Measurements from ENCODE around the gene ZNF830. TPM values are rescaled to one million over a fixed set of nuclear protein-coding genes. Genes with fewer than 3 reads are reported as not detected.

The ZNF830 gene
- polyA plus RNA-seq, 1 of the 3 experiments (the other 2 are of a cell fraction): 8.8 TPM

- Histone ChIP-seq H3K27me3 (ENCODE audit: insufficient read depth) (no peaks in the 10 kb centered on the region), H3F3A (replicated peaks; ENCODE audit: insufficient read depth) (peaks cover 7% of the 10 kb centered on the region), H2AFZ (ENCODE audit: low read depth) (peak within 1 kb of the TSS; percentile 82), H3K4me1 (ENCODE audit: control insufficient read depth in 1 of 2, insufficient read depth in 2 of 2, low read depth in 1 of 2, low read length in 1 of 2) (peaks cover 0 to 15% of the 10 kb centered on the region in 2 experiments; a peak in 2 of 4 replicates), H3K9me2 (no peaks in the 10 kb centered on the region), H3K27ac (ENCODE audit: low read depth in 2 of 2, low read length in 1 of 2) (peak within 1 kb of the TSS; percentile 91 to 94), H3K4me3 (ENCODE audit: low read depth in 2 of 2, low read length in 1 of 2) (peak within 1 kb of the TSS; percentile 71 to 80), H3K36me3 (replicated peaks in 1 of 2; ENCODE audit: control insufficient read depth in 1 of 2, insufficient read depth in 2 of 2, low read length in 1 of 2) (peaks cover 11 to 12% of the 10 kb centered on the region in 2 experiments), H4K20me1 (ENCODE audit: insufficient read depth) (no peaks in the 10 kb centered on the region), H3K9ac (peak within 1 kb of the TSS; percentile 91), H3K79me2 (ENCODE audit: insufficient read depth) (peaks cover 37% of the 10 kb centered on the region; the same call in 1 of the 2 replicates), H3K9me3 (no peaks in the 10 kb centered on the region), H3K4me2 (peak within 1 kb of the TSS; percentile 78)
- WGBS (ENCODE audit: low lambda C conversion rate): 2% methylated on average over 9 of the region's 39 CpGs
- peak; percentile 96 for DNase-seq
- POLR2A ChIA-PET: interaction anchor here (2.0 kb wide), 1 partner anchor 19 kb away, joined by 12 read pairs; the partner anchor contains the start of genes CCT6B and ZNF830
- TF ChIP-seq MXI1 (IDR thresholded peaks at IDR 0.05; ENCODE audit: low read depth, low read length) (peak; percentile 100), USF1 (IDR thresholded peaks at IDR 0.05; ENCODE audit: borderline replicate concordance, low read depth) (peak; percentile 90), MAX (IDR thresholded peaks at IDR 0.05; ENCODE audit: low read depth) (peak; percentile 100), TEAD4 (IDR thresholded peaks at IDR 0.05; ENCODE audit: borderline replicate concordance, insufficient read depth) (no peak), SIN3A (IDR thresholded peaks at IDR 0.05; ENCODE audit: borderline replicate concordance, low read depth, low read length) (peak; percentile 91; the same call in 1 of the 2 replicates), POLR2AphosphoS5 (IDR thresholded peaks at IDR 0.05; ENCODE audit: low read depth, low read length) (peak; percentile 49), TAF1 (IDR thresholded peaks at IDR 0.05; ENCODE audit: borderline replicate concordance, low read depth, low read length) (peak; percentile 56; the same call in 1 of the 2 replicates), NRF1 (IDR thresholded peaks at IDR 0.05; ENCODE audit: low read depth, low read length) (peak; percentile 86), REST (IDR thresholded peaks at IDR 0.05; ENCODE audit: low read depth, low read length) (0 out of 2 replicates have a peak, but pooled peaks have one; percentile 36), USF2 (IDR thresholded peaks at IDR 0.05; ENCODE audit: borderline replicate concordance, low read depth, low read length) (peak; percentile 70), YY1 (IDR thresholded peaks at IDR 0.05; ENCODE audit: low read depth) (no peak)
- CTCF ChIA-PET: interaction anchor here (0.8 to 4.1 kb wide), 5 partner anchors 17 to 402 kb away, joined by 3 to 25 read pairs (median 5); partner anchors contain the start of gene RAD51D
Observed at GRCh38 chr17:34980353-34980680, 19.0 kb downstream of the ZNF830 start, which contains the start of gene LIG3. TSS of gene LIG3 (plus strand) at chr17:34980512. CDS start at chr17:34983006, 2,494 bp downstream.
